HL-60 (cell line): ENCODE results near the gene SLC39A5.

ENCODE experiments used
- DNase-seq, 2 experiments: peaks; one replicate each; pipeline ENCODE4 v3.0.0-alpha.2; 2010 to 2020; ENCODE audit warnings: low read depth in 1 of 2, low spot score in 1 of 2
- H3K27ac ChIP-seq: fragments of 250-450 bp; sonication (Bioruptor Pico); replicated peaks from 2 replicates; pipeline ENCODE4 v1.5.1; 2020; ENCODE audit warnings: mild to moderate bottlenecking, moderate library complexity
- H3K27me3 ChIP-seq: fragments of 250-450 bp; sonication (Bioruptor Pico); 2 replicates; pipeline ENCODE4 v1.5.1; 2021; ENCODE audit warnings: mild to moderate bottlenecking, moderate library complexity; ENCODE audit not compliant: insufficient read depth, poor library complexity, severe bottlenecking
- H3K4me3 ChIP-seq: replicated peaks from 2 replicates; pipeline ENCODE4 v1.5.1; 2011; ENCODE audit warnings: mild to moderate bottlenecking, control low read depth, low read length; ENCODE audit not compliant: insufficient read depth
- CTCF ChIP-seq: IDR thresholded peaks from one replicate; pipeline ENCODE4 v1.5.1; 2011; ENCODE audit warnings: low read length, control low read depth, inconsistent platforms; ENCODE audit not compliant: insufficient read depth
- GABPA ChIP-seq: IDR thresholded peaks from 2 replicates; pipeline ENCODE4 v1.6.1; 2012; ENCODE audit warnings: low read depth
- POLR2AphosphoS5 ChIP-seq: IDR thresholded peaks from 2 replicates; pipeline ENCODE4 v1.6.1; 2012; ENCODE audit warnings: low read depth
- REST ChIP-seq: IDR thresholded peaks from 2 replicates; pipeline ENCODE4 v1.6.1; 2012; ENCODE audit warnings: low read depth; ENCODE audit not compliant: insufficient replicate concordance
- SPI1 ChIP-seq: IDR thresholded peaks from 2 replicates; pipeline ENCODE4 v1.6.1; 2012; ENCODE audit warnings: low read depth, mild to moderate bottlenecking, borderline replicate concordance

Gene SLC39A5

GRCh38 chr12:56256326-56256960, 26.6 kb downstream of the SLC39A5 start:
- Histone ChIP-seq H3K27ac (no peak overlapping the region), H3K4me3 (no peak overlapping the region), H3K27me3 (no peaks in the 10 kb centered on the region)
- DNase-seq, result no peak
- TF ChIP-seq SPI1 (no peak), REST (no peak), CTCF (no peak), GABPA (no peak), POLR2AphosphoS5 (no peak)

GRCh38 chr12:56257071-56257470, 27.2 kb downstream of the SLC39A5 start:
- Histone ChIP-seq H3K27ac (no peak overlapping the region), H3K27me3 (no peaks in the 10 kb centered on the region)

More at GRCh38 chr12:56257071-56257470, 27.2 kb downstream of the SLC39A5 start:
- DNase-seq, result no peak
- peak overlapping the region; percentile 83 for H3K4me3 ChIP-seq
- TF ChIP-seq POLR2AphosphoS5 (no peak), SPI1 (no peak), CTCF (no peak), REST (no peak), GABPA (no peak)
